HG03280 (cell line): ENCODE results near the gene DOCK4.

Experiments used
- ATAC-seq: cut with Tn5 transposase; IDR thresholded peaks from one replicate; pipeline ENCODE4 v1.9.1; 2021; ENCODE audit warnings: mild to moderate bottlenecking, moderate library complexity; ENCODE audit not compliant: unreplicated experiment

The DOCK4 gene

GRCh38 chr7:112115880-112116279 lies 90.3 kb downstream of the DOCK4 start:
- no peak for ATAC-seq

DNA sequence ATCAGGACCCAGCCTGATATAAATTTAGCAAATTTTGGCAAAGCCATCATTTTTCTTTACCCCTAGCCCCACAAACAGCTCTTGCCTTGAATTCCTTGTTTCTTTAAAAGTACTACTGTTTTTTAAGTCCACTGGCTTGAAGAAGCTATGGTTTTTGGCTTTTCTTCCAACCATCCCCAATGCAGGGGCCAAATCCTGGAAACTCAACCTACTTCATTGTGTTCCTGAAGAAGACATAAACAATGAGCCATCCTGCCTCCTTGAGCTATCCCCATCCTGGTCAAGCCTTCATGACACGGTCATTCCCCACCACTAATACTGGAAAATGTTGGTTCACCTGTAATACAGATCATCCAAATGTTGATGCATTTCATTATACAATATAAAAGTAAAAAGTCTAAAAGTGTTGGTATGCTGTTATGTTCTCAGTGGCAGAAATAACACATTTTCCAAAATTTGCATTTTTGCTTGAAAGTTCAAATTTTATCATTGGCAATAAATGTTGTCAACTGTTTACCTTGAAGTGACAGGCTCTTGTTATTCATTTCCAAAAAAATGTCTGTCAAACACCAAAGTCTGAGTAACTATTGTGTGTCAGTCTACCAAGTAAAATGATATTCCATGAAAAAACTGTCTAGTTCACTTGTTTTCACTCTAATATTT lies 92.2 kb downstream of the DOCK4 start:
- no peak for ATAC-seq

DNA sequence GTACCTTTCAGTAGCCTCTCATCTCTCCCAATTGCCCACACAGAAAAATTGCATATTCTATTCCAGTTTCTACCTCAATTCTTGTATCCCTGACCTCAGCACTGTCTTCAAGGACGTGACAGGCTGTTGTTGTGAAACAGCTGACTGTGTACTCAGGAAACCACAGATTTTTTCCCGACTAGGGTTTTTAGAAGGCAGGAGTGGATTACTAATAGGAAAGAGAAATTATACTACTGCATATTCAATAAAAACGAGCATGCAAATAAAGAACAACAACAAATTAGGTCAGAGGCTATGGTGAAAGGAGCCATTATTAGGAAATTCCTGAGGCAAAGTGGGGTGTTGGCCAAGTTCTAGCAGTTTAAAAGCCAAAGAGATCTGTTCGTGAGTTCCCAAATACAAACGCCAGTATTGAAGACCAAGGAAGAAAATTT lies 93.4 kb downstream of the DOCK4 start:
- ATAC-seq = no peak

GRCh38 chr7:112110651-112111050 lies 95.5 kb downstream of the DOCK4 start:
- ATAC-seq = no peak

GRCh38 chr7:112110175-112110574 lies 96.0 kb downstream of the DOCK4 start:
- no peak for ATAC-seq

- no peak for ATAC-seq
Measured at GRCh38 chr7:112108981-112109380, 97.2 kb downstream of the DOCK4 start.

- ATAC-seq = no peak
Measured at GRCh38 chr7:112105584-112106530, 100.3 kb downstream of the DOCK4 start.

- no peak for ATAC-seq
Measured at GRCh38 chr7:112104120-112104519, 102.1 kb downstream of the DOCK4 start.

- no peak for ATAC-seq
Measured at GRCh38 chr7:112103246-112103645, 103.0 kb downstream of the DOCK4 start.

GRCh38 chr7:112101201-112101846 lies 104.9 kb downstream of the DOCK4 start:
- no peak for ATAC-seq

DNA sequence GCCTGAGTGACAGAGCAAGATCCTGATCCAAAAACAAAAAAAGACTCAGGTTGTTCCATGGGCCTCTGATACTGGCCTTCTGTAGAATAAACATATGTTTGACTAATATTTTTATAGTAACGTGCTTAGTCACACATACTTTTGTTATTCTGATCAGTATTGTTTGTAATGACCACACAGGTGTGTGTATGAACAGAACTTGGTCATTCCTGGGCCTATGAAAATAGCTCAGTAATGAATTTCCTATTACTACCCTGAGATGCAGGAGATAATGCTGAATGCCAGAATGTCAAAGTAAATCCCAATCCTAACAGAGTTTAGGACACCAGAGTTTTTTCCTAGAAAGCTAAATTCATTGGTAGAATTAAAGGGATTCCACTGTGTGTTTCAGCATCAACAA lies 108.7 kb downstream of the DOCK4 start:
- no peak for ATAC-seq

DNA sequence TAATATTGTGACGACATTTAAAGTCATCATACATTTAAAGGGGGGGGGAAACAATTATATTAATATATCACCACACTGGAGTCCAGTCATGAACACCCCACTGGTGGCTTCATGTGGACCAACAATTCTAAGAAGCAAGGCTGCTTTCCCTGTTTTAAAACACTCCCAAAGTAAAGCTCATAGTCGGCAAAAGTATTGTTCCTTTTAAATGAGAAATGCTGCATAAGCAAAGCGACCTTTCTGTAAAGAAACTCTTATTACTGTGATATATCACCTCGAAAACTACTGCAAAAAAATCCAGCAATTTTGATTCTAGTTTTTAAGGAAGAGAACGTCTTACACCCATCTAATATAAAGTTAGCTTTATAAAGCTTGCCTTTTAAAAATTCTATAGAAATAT lies 112.8 kb downstream of the DOCK4 start:
- no peak for ATAC-seq

GRCh38 chr7:112092709-112093395 lies 113.3 kb downstream of the DOCK4 start:
- no peak for ATAC-seq

GRCh38 chr7:112092306-112092705 lies 113.9 kb downstream of the DOCK4 start:
- ATAC-seq = no peak

DNA sequence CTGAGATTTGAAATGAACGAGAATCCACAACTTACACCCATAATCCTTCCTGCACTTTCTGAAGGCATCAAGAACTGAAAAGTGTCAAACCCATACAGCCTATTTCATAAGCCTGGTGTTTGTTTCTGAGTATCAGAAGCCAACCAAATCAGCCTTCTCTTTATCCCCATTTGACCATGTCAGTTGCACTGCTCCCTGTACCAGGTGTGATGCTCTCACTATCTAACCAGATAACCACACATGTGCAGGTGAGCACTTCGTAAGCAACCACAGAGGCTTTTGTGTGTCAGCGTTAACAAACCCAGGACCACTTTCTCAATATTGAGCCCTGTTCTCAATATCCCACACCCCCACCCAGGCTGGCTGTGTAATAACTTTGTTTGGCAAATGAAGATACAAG lies 114.4 kb downstream of the DOCK4 start:
- ATAC-seq = no peak

- ATAC-seq = no peak
Measured at GRCh38 chr7:112089551-112089950, 116.6 kb downstream of the DOCK4 start.

DNA sequence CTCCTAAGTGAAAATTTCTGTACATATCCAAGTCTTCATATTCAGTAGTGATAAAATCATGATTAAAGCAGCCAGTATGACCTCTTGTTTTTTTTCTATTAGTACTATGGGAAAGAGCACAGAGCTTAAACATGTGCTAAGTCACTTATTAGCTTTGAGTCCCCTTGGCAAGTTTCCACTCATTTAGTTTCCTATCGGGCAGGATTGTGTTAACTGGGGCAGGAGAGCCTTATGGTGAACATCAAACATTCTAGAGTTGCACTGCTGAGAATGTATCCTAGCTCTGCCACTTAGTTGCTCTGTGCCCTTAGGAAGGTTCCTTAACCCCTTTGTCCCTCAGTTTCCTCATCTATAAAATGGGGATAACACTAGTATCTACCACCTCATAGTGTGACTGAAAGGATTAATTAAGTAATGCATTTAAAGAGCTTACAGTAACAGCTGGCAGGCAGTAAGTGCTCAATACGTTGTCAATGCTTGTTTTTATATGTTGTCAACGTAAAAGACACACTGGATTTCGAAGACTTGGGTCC lies 117.6 kb downstream of the DOCK4 start:
- ATAC-seq = no peak

DNA sequence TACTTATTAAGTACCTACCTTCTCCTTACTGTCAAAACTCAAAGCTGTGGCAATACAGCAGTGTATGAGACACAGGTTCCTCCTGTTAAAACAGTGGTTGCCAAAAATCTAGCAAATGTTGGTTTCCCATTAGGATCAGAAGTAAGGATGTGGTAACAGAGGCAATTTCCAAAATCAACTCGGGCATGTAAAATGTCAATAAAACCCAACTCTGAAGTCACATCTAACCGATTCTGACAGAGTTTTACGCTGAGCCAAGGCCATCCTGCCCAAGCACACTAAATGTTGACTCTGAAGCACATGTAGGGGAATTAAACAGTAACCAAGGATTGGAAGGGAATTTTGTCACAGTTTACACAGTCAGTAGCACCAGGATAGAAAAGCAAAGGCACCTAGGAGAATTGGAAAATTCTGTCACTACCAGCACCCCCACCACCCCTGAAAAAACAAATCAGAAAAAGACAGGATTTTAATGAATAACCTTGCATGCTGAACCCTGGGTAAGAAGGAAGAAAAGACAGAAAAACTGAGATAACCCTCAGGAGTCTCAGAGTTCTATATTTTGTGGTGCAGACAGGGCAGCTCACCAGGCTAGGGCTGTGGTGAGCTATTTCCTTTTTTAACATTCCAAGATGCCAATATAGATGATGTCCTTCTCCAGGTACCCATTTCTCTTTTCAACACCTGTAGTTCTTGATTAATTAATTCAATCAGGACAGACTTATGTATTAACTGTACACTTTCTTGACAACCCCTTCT lies 119.5 kb downstream of the DOCK4 start:
- ATAC-seq = no peak

GRCh38 chr7:112084520-112084971 lies 121.7 kb downstream of the DOCK4 start:
- ATAC-seq = no peak

DNA sequence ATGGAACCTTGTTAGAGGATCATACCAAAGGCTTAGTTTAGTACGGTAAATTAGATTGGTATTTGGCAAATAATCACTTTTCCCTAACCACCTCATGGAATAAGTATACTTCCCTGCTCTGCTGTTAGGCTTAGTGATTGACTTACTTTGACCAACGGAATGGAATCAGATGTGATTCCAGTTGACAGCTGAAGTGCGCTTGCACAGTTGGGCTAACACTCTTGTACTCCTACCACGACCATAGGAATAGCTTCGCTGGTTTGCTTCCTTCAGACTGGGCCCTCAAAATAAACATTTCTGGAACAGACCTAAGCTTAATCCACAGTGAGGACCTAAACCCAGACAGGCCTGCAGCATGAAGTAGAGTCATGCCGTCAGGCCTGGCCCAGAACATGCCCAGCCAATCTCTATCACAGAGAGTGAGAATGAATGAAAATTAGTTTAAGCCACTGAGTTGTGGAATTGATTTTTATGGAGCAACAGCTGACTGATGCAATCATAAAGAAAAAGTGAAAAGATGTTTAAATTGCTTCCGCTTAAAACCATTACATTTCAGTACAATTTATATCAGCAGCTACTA lies 122.3 kb downstream of the DOCK4 start:
- ATAC-seq = no peak
